Measurements from ENCODE around the gene ASB18. TPM values are rescaled to one million over a fixed set of nuclear protein-coding genes. Genes with fewer than 3 reads are reported as not detected.

The ASB18 gene
- total and polyA plus RNA-seq, 7 experiments from 2014 or later, result not detected

DNA sequence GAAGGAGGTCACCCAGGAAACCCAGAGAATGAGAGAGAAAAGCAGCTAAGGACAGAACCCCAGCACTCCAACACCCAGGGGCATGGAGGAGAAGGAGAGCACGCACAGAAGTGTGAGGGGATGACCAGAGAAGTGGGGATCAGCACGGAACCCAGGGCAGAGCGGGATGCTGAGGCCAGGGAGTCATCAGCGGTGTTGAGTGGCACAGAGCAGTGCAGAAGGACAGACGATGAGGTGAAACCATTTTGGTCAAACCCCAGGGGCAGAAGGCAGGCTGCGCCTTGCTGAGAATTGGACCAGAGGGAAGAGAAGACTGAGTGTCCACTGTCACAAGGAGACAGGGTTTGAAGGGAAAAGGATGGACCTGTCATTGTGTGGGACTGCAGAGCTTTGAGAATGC, 23.4 kb upstream of the ASB18 start:
- Histone ChIP-seq H3K27me3 (ENCODE audit: control insufficient read depth in 2 of 2, insufficient read depth in 2 of 2, low read length in 2 of 2) (no peaks in the 10 kb centered on the region), H3K9me3 (ENCODE audit: control insufficient read depth in 2 of 3, low read length in 3 of 3) (no peaks in the 10 kb centered on the region), H3K36me3 (ENCODE audit: control insufficient read depth in 2 of 3, insufficient read depth in 3 of 3, low read length in 3 of 3) (no peaks in the 10 kb centered on the region), H3K4me3 (ENCODE audit: low read length) (no peak overlapping the region), H3K27ac (ENCODE audit: low read depth, low read length) (no peak overlapping the region), H3K4me1 (ENCODE audit: control insufficient read depth in 2 of 2, insufficient read depth in 2 of 2, low read length in 2 of 2) (no peaks in the 10 kb centered on the region)
- Mint-ChIP-seq H3K36me3 (no peaks in the 10 kb centered on the region), H3K4me3 (no peak overlapping the region), H3K27me3 (peaks cover 8 to 53% (median 44%) of the 10 kb centered on the region in 5 donors), H3K27ac (no peak overlapping the region), H3K9me3 (peaks cover 0 to 4% (median 0%) of the 10 kb centered on the region in 11 donors), H3K4me1 (no peaks in the 10 kb centered on the region)
- intact Hi-C loops (cut with micrococcal nuclease), result no loop called here
- DNase-seq, result no peak
- ATAC-seq, result no peak
- POLR2A ChIA-PET, result no interaction called here
- CTCF ChIA-PET, result no interaction called here

GRCh38 chr2:236286873-236287545, 22.8 kb upstream of the ASB18 start:
- Mint-ChIP-seq H3K27me3 (peaks cover 8 to 56% (median 50%) of the 10 kb centered on the region in 5 donors), H3K9me3 (peaks cover 0 to 7% (median 0%) of the 10 kb centered on the region in 11 donors), H3K27ac (no peak overlapping the region), H3K4me1 (no peaks in the 10 kb centered on the region), H3K4me3 (no peak overlapping the region), H3K36me3 (no peaks in the 10 kb centered on the region)
- Histone ChIP-seq H3K27me3 (ENCODE audit: control insufficient read depth in 2 of 2, insufficient read depth in 2 of 2, low read length in 2 of 2) (no peaks in the 10 kb centered on the region), H3K4me1 (ENCODE audit: control insufficient read depth in 2 of 2, insufficient read depth in 2 of 2, low read length in 2 of 2) (no peaks in the 10 kb centered on the region), H3K27ac (ENCODE audit: low read depth, low read length) (no peak overlapping the region), H3K36me3 (ENCODE audit: control insufficient read depth in 2 of 3, insufficient read depth in 3 of 3, low read length in 3 of 3) (no peaks in the 10 kb centered on the region), H3K9me3 (ENCODE audit: control insufficient read depth in 2 of 3, low read length in 3 of 3) (no peaks in the 10 kb centered on the region), H3K4me3 (ENCODE audit: low read length) (no peak overlapping the region)
- DNase-seq, result no peak
- ChIA-PET POLR2A (no interaction called here), CTCF (no interaction called here)
- ATAC-seq, result no peak
- intact Hi-C loops (cut with micrococcal nuclease), result no loop called here

GRCh38 chr2:236284208-236284607, 20.0 kb upstream of the ASB18 start:
- no peaks in the 10 kb centered on the region for H3K4me1 Mint-ChIP-seq
- peaks cover 10 to 61% (median 39%) of the 10 kb centered on the region in 5 donors for H3K27me3 Mint-ChIP-seq
- H3K36me3 Mint-ChIP-seq, result no peaks in the 10 kb centered on the region
- intact Hi-C loops (cut with micrococcal nuclease), result no loop called here
- ChIA-PET CTCF (no interaction called here), POLR2A (no interaction called here)
- Histone ChIP-seq H3K9me3 (ENCODE audit: control insufficient read depth in 2 of 3, low read length in 3 of 3) (no peaks in the 10 kb centered on the region), H3K27ac (ENCODE audit: low read depth, low read length) (no peak overlapping the region), H3K36me3 (ENCODE audit: control insufficient read depth in 2 of 3, insufficient read depth in 3 of 3, low read length in 3 of 3) (no peaks in the 10 kb centered on the region), H3K4me3 (ENCODE audit: low read length) (no peak overlapping the region), H3K4me1 (ENCODE audit: control insufficient read depth in 2 of 2, insufficient read depth in 2 of 2, low read length in 2 of 2) (no peaks in the 10 kb centered on the region), H3K27me3 (ENCODE audit: control insufficient read depth in 2 of 2, insufficient read depth in 2 of 2, low read length in 2 of 2) (no peaks in the 10 kb centered on the region)
- DNase-seq (no peak), ATAC-seq (no peak)
- no peak overlapping the region for H3K4me3 Mint-ChIP-seq
- H3K27ac Mint-ChIP-seq, result no peak overlapping the region
- peaks cover 0 to 15% (median 4%) of the 10 kb centered on the region in 11 donors for H3K9me3 Mint-ChIP-seq

DNA sequence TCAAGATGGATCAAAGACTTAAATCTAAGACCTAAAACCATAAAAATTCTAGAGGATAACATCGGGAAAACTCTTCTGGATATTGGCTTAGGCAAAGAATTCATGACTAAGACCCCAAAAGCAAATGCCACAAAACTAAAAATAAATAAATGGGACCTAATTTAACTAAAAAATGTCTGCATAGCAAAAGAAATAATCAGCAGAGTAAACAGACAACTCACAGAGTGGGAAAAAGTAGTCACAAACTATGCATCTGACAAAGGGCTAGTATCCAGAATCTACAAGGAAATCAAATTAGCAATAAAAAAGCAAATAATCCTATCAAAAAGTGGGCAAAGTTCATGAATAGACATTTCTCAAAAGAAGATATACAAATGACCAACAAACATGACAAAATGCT, 18.2 kb upstream of the ASB18 start:
- no peaks in the 10 kb centered on the region for H3K36me3 Mint-ChIP-seq
- H3K27ac Mint-ChIP-seq, result no peak overlapping the region
- Histone ChIP-seq H3K4me3 (ENCODE audit: low read length) (no peak overlapping the region), H3K27me3 (ENCODE audit: control insufficient read depth in 2 of 2, insufficient read depth in 2 of 2, low read length in 2 of 2) (no peaks in the 10 kb centered on the region), H3K4me1 (ENCODE audit: control insufficient read depth in 2 of 2, insufficient read depth in 2 of 2, low read length in 2 of 2) (no peaks in the 10 kb centered on the region), H3K36me3 (ENCODE audit: control insufficient read depth in 2 of 3, insufficient read depth in 3 of 3, low read length in 3 of 3) (no peaks in the 10 kb centered on the region), H3K9me3 (ENCODE audit: control insufficient read depth in 2 of 3, low read length in 3 of 3) (no peaks in the 10 kb centered on the region), H3K27ac (ENCODE audit: low read depth, low read length) (no peak overlapping the region)
- intact Hi-C loops (cut with micrococcal nuclease), result no loop called here
- H3K9me3 Mint-ChIP-seq, result peaks cover 0 to 24% (median 2%) of the 10 kb centered on the region in 11 donors
- ChIA-PET POLR2A (no interaction called here), CTCF (no interaction called here)
- peaks cover 9 to 54% (median 44%) of the 10 kb centered on the region in 5 donors for H3K27me3 Mint-ChIP-seq
- no peak overlapping the region for H3K4me3 Mint-ChIP-seq
- no peak for DNase-seq
- ATAC-seq, result no peak
- H3K4me1 Mint-ChIP-seq, result no peaks in the 10 kb centered on the region

GRCh38 chr2:236281423-236281822, 17.2 kb upstream of the ASB18 start:
- CTCF ChIA-PET, result no interaction called here
- Histone ChIP-seq H3K36me3 (ENCODE audit: control insufficient read depth in 2 of 3, insufficient read depth in 3 of 3, low read length in 3 of 3) (no peaks in the 10 kb centered on the region), H3K27me3 (ENCODE audit: control insufficient read depth in 2 of 2, insufficient read depth in 2 of 2, low read length in 2 of 2) (no peaks in the 10 kb centered on the region), H3K4me1 (ENCODE audit: control insufficient read depth in 2 of 2, insufficient read depth in 2 of 2, low read length in 2 of 2) (no peaks in the 10 kb centered on the region), H3K9me3 (ENCODE audit: control insufficient read depth in 2 of 3, low read length in 3 of 3) (no peaks in the 10 kb centered on the region), H3K4me3 (ENCODE audit: low read length) (no peak overlapping the region), H3K27ac (ENCODE audit: low read depth, low read length) (no peak overlapping the region)
- H3K27me3 Mint-ChIP-seq, result peaks cover 6 to 57% (median 48%) of the 10 kb centered on the region in 5 donors
- no peaks in the 10 kb centered on the region for H3K4me1 Mint-ChIP-seq
- POLR2A ChIA-PET, result no interaction called here
- no peak overlapping the region for H3K27ac Mint-ChIP-seq
- no peak overlapping the region for H3K4me3 Mint-ChIP-seq
- DNase-seq (no peak), ATAC-seq (no peak)
- intact Hi-C loops (cut with micrococcal nuclease), result no loop called here
- H3K9me3 Mint-ChIP-seq, result peaks cover 0 to 29% (median 4%) of the 10 kb centered on the region in 11 donors
- no peaks in the 10 kb centered on the region for H3K36me3 Mint-ChIP-seq

DNA sequence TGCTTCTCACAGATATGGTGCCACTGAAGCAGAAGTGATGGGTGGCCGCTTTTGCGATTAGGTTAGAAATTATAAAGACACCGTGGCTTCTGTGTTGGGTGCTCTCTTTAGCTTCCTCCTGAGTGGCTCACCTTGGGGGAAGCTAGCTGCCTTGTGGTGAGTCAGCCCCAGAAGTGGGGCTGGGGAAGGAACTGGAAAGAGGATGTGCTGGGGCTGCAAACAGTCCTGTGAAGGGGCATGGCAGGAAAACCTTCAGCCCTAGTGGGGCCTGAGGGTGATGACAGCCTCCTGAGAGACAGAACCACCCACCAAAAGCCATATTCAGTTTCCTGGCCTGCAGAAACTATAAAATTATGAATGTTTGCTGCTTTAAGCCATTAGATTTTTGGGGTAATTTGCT, 8.9 kb upstream of the ASB18 start:
- intact Hi-C loops (cut with micrococcal nuclease), result no loop called here
- Mint-ChIP-seq H3K36me3 (peaks cover 0 to 5% (median 0%) of the 10 kb centered on the region in 5 donors), H3K9me3 (peaks cover 0 to 46% (median 16%) of the 10 kb centered on the region in 11 donors), H3K4me3 (peak overlapping the region in 1 of 10 donors; percentile 2), H3K4me1 (no peaks in the 10 kb centered on the region), H3K27ac (no peak overlapping the region), H3K27me3 (peaks cover 0 to 56% (median 49%) of the 10 kb centered on the region in 5 donors)
- ChIA-PET CTCF (no interaction called here), POLR2A (no interaction called here)
- H3K36me3 ChIP-seq (ENCODE audit: control insufficient read depth in 2 of 3, insufficient read depth in 3 of 3, low read length in 3 of 3), result no peaks in the 10 kb centered on the region
- H3K27ac ChIP-seq (ENCODE audit: low read depth, low read length), result no peak overlapping the region
- DNase-seq (no peak), ATAC-seq (no peak)
- no peaks in the 10 kb centered on the region for H3K27me3 ChIP-seq (ENCODE audit: control insufficient read depth in 2 of 2, insufficient read depth in 2 of 2, low read length in 2 of 2)
- no peak overlapping the region for H3K4me3 ChIP-seq (ENCODE audit: low read length)
- H3K9me3 ChIP-seq (ENCODE audit: control insufficient read depth in 2 of 3, low read length in 3 of 3), result peaks cover 0 to 8% (median 0%) of the 10 kb centered on the region in 3 experiments
- H3K4me1 ChIP-seq (ENCODE audit: control insufficient read depth in 2 of 2, insufficient read depth in 2 of 2, low read length in 2 of 2), result no peaks in the 10 kb centered on the region

- ChIA-PET CTCF (no interaction called here), POLR2A (no interaction called here)
- no peak overlapping the region for H3K27ac Mint-ChIP-seq
- Histone ChIP-seq H3K27ac (ENCODE audit: low read depth, low read length) (no peak overlapping the region), H3K27me3 (ENCODE audit: control insufficient read depth in 2 of 2, insufficient read depth in 2 of 2, low read length in 2 of 2) (no peaks in the 10 kb centered on the region), H3K4me1 (ENCODE audit: control insufficient read depth in 2 of 2, insufficient read depth in 2 of 2, low read length in 2 of 2) (no peaks in the 10 kb centered on the region), H3K4me3 (ENCODE audit: low read length) (no peak overlapping the region), H3K9me3 (ENCODE audit: control insufficient read depth in 2 of 3, low read length in 3 of 3) (peaks cover 0 to 8% (median 0%) of the 10 kb centered on the region in 3 experiments), H3K36me3 (ENCODE audit: control insufficient read depth in 2 of 3, insufficient read depth in 3 of 3, low read length in 3 of 3) (no peaks in the 10 kb centered on the region)
- H3K36me3 Mint-ChIP-seq, result peaks cover 0 to 5% (median 0%) of the 10 kb centered on the region in 5 donors
- no peak for DNase-seq
- H3K4me1 Mint-ChIP-seq, result no peaks in the 10 kb centered on the region
- no peak overlapping the region for H3K4me3 Mint-ChIP-seq
- ATAC-seq, result no peak
- H3K9me3 Mint-ChIP-seq, result peaks cover 0 to 40% (median 14%) of the 10 kb centered on the region in 11 donors
- intact Hi-C loops (cut with micrococcal nuclease), result no loop called here
- peaks cover 0 to 46% (median 42%) of the 10 kb centered on the region in 5 donors for H3K27me3 Mint-ChIP-seq
Measured at GRCh38 chr2:236271851-236272250, 7.6 kb upstream of the ASB18 start.

Measured in naive thymus-derived CD4-positive, alpha-beta T cell (primary cell).